ENCODE data around the gene COL7A1. TPM values are rescaled to one million over a fixed set of nuclear protein-coding genes. Genes with fewer than 3 reads are reported as not detected.

The COL7A1 gene
- total RNA-seq, 1 experiment from 2014 or later: 8.1 TPM

GRCh38 chr3:48625600-48625999, 30.5 kb upstream of the COL7A1 start:
- no peak for DNase-seq (ENCODE audit: low spot score)
- Mint-ChIP-seq H3K27ac (no peak overlapping the region), H3K27me3 (ENCODE audit: low read depth) (no peaks in the 10 kb centered on the region), H3K36me3 (peaks cover 44% of the 10 kb centered on the region), H3K4me3 (no peak overlapping the region), H3K4me1 (peaks cover 7% of the 10 kb centered on the region), H3K9me3 (no peaks in the 10 kb centered on the region)
- no peak for ATAC-seq
- CTCF ChIA-PET: interaction anchor here (1.7 to 5.5 kb wide), 2 partner anchors 10 to 16 kb away, joined by 4 to 44 read pairs; partner anchors contain the start of genes SLC26A6 and UQCRC1
- no peak for TF ChIP-seq NFE2L1 (CRISPR knock-in tag; IDR thresholded peaks at IDR 0.05)
- TF ChIP-seq ZNF423 (CRISPR knock-in tag; IDR thresholded peaks at IDR 0.05): no peak
- no peak for TF ChIP-seq ZSCAN18 (CRISPR knock-in tag; IDR thresholded peaks at IDR 0.05)
- no peak for TF ChIP-seq ESRRA (CRISPR knock-in tag; IDR thresholded peaks at IDR 0.05; ENCODE audit: borderline replicate concordance)
- no peak for TF ChIP-seq IRF1 (CRISPR knock-in tag; IDR thresholded peaks at IDR 0.05)
- TF ChIP-seq NR3C1 (CRISPR knock-in tag; conservative IDR thresholded peaks at IDR 0.05; ENCODE audit: low read depth): no peak
- no peak for TF ChIP-seq AR (CRISPR knock-in tag; IDR thresholded peaks at IDR 0.05)
- TF ChIP-seq MYBL2 (CRISPR knock-in tag; IDR thresholded peaks at IDR 0.05): no peak
- no peak for TF ChIP-seq CBFB (CRISPR knock-in tag; IDR thresholded peaks at IDR 0.05; ENCODE audit: low read depth)
- no peak for TF ChIP-seq FOXK1 (CRISPR knock-in tag; IDR thresholded peaks at IDR 0.05)
- TF ChIP-seq ETV6 (CRISPR knock-in tag; IDR thresholded peaks at IDR 0.05): no peak
- TF ChIP-seq ZNF281 (CRISPR knock-in tag; IDR thresholded peaks at IDR 0.05): no peak
- no peak for TF ChIP-seq RELA (CRISPR knock-in tag; IDR thresholded peaks at IDR 0.05; ENCODE audit: borderline replicate concordance)
- POLR2A ChIA-PET: interaction anchor here (1.1 kb wide), 1 partner anchor 537 kb away, joined by 4 read pairs; no protein-coding TSS in a partner anchor

GRCh38 chr3:48624767-48625166, 29.6 kb upstream of the COL7A1 start:
- Mint-ChIP-seq H3K4me3 (no peak overlapping the region), H3K4me1 (peaks cover 7% of the 10 kb centered on the region), H3K27ac (peak overlapping the region; percentile 87), H3K9me3 (no peaks in the 10 kb centered on the region), H3K27me3 (ENCODE audit: low read depth) (no peaks in the 10 kb centered on the region), H3K36me3 (peaks cover 36% of the 10 kb centered on the region)
- ChIA-PET POLR2A (interaction anchor here (1.2 to 1.5 kb wide), 2 partner anchors 10 to 15 kb away, joined by 4 to 7 read pairs; partner anchors contain the start of gene UQCRC1), CTCF (interaction anchor here (0.6 to 5.5 kb wide), 6 partner anchors 11 to 189 kb away, joined by 3 to 44 read pairs (median 7); partner anchors contain the start of genes SLC26A6 and UQCRC1)
- peak; percentile 63; the same call in 1 of the 2 replicates for TF ChIP-seq USF2 (CRISPR knock-in tag; IDR thresholded peaks at IDR 0.05)
- TF ChIP-seq MAX (CRISPR knock-in tag; IDR thresholded peaks at IDR 0.05): no peak
- ATAC-seq: no peak
- no peak for DNase-seq (ENCODE audit: low spot score)
